HG03354 (cell line): ENCODE data around the gene HEXA.
"Not testable (repeated sequence)": the region's sequence is repeated elsewhere in the genome, so short reads cannot be mapped to it uniquely, and the experiment has no call there.

Experiments
- ATAC-seq: cut with Tn5 transposase; IDR thresholded peaks from one replicate; pipeline ENCODE4 v1.9.1; 2021; ENCODE audit warnings: mild to moderate bottlenecking; ENCODE audit not compliant: unreplicated experiment, poor library complexity, severe bottlenecking

HEXA gene

DNA sequence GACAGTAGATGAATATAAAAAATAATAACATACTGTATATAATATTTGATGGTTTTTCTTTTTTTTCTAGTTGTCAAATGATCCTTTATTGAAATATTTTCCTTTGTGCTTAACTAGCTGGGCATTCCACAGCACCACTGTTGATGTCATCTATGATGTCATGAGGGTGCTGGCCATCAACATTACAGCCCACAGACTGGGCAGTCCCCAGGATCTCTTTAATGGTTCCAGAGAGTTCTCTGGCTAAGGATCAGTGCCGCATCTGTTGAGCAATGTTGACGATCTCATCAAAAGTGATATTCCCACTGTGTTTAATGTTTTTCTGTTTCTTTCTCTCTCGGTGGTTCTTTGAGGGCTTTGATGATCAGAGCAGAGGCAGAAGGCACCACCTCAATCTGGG lies 3.3 kb upstream of the HEXA start:
- not testable (repeated sequence) for ATAC-seq

GRCh38 chr15:72377331-72377730 lies 1.5 kb upstream of the HEXA start:
- ATAC-seq, result no peak

DNA sequence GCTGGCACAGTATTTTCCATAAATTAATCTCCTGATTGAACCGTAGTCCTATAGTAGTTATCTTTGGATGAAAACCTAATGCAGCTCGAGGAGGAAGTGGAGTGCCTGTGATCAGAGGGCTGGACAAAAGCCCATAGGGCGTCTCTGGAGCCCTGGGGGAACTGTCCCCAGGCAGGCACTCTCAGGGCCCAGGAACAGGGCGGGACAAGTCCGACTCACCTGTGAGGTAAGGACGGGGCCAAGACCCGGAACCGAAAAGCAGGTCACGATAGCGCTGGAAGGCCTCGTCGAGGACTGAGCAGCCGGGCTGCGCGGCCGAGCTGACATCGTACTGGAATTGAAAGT lies 341 bp downstream of the HEXA start:
- peak; percentile 51 for ATAC-seq

GRCh38 chr15:72372361-72372760 lies 3.5 kb downstream of the HEXA start:
- ATAC-seq, result no peak

GRCh38 chr15:72369964-72370363 lies 5.8 kb downstream of the HEXA start:
- no peak for ATAC-seq

GRCh38 chr15:72368899-72369298 lies 6.9 kb downstream of the HEXA start:
- ATAC-seq, result no peak

- ATAC-seq, result no peak
Observed at GRCh38 chr15:72368325-72368724, 7.5 kb downstream of the HEXA start.

DNA sequence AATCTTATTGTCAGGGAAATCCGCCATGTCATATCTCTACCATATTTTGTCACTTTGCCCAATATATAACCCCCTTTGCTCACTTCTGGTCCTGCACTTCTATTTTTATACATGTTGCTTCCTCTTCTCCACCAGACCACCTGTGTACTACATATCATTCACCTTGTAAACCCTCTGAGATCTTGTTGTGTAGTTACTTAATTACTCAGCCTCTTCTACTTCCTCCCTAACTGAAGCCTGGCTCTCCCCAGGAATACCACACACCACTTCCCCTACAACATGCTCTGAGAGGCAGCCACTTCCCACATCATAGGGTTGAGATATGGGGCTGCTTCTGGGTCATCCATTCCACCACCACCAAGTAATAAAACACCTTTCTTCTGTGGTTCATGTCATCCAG lies 10.0 kb downstream of the HEXA start:
- peak; percentile 87 for ATAC-seq

DNA sequence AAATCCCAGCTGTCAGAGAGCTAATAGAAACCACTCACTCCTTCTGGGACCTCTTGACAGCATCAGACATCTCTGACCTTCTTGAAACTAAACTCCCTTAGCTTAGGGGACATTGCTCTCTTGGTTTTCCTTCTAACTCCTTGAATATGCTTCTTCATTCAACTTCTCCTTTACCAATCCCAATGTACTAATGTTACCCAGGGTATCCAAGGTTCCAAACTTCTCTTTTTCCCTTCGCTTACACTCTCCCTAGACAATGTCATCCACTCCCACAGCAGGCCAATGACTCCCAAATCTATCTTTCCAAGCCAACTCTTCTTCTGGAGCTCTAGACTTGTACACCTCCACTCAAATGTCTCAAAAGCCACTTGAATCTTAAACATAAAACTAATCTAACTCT lies 14.6 kb downstream of the HEXA start:
- ATAC-seq, result no peak

- no peak for ATAC-seq
Observed at GRCh38 chr15:72358650-72359171, 17.1 kb downstream of the HEXA start.

GRCh38 chr15:72358121-72358520 lies 17.7 kb downstream of the HEXA start:
- ATAC-seq, result no peak

DNA sequence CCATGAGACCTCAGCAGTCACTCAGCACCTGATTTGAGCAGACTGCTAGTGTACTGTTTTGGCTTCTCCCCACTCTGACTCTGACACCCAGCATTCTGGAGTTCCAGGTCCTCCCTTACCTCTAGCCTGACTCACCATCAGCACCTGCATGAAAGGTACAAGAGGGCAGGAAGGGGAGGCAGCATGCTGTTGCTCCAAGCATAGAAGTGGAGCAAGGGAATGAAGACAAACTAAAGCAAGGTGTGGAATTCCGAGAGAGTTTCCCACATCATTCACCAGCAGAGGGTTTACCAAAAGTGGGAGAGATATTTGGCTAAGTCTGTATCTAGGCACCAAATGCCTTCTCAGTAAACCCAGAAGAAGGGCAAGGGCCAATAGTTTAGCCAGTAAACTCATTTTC lies 21.3 kb downstream of the HEXA start:
- no peak for ATAC-seq

GRCh38 chr15:72353266-72353665 lies 22.5 kb downstream of the HEXA start:
- ATAC-seq, result no peak

DNA sequence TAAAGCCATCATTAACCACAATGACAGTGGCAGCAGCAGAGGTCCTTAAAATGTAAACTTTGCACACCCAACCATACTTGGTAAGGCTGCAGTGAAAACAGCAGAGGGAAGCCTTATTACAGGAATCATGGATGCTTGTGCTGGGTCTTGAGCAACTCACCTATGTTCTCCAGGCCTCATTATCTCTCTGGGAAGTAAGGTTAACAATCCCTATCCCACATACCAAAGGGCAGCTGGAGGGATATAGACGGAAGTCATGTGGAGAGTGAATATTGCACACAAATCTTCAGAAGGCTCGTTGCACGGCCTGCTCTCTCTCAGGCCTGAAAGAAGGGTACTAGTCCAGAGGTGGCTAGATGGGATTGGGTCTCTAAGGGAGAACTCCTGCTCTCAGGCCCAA lies 30.0 kb downstream of the HEXA start:
- ATAC-seq, result no peak

- no peak for ATAC-seq
Observed at GRCh38 chr15:72345280-72345679, 30.5 kb downstream of the HEXA start.

- no peak for ATAC-seq
Observed at GRCh38 chr15:72344602-72345001, 31.2 kb downstream of the HEXA start.

DNA sequence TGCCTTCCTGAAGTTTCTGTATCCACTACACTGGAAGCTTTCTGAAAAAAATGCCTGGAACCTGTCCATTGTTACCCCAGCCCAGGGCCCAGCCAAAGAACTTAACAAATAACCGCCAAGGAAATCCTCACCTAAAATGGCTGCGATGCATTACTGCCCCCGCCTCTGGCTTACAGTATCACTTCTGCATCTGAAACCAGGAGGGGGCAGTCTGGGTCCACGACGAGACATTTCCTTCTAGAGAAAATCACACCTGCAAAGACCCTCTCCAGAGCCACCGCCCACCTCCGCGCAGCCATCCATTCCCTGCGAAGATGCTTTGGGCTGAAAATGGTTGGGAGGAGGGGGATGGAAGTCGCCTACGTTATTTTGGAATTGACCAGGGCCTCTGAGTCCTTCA lies 33.4 kb downstream of the HEXA start:
- ATAC-seq, result no peak

- no peak for ATAC-seq
Observed at GRCh38 chr15:72341361-72341760, 34.5 kb downstream of the HEXA start.

GRCh38 chr15:72340366-72340765 lies 35.4 kb downstream of the HEXA start:
- ATAC-seq, result no peak

DNA sequence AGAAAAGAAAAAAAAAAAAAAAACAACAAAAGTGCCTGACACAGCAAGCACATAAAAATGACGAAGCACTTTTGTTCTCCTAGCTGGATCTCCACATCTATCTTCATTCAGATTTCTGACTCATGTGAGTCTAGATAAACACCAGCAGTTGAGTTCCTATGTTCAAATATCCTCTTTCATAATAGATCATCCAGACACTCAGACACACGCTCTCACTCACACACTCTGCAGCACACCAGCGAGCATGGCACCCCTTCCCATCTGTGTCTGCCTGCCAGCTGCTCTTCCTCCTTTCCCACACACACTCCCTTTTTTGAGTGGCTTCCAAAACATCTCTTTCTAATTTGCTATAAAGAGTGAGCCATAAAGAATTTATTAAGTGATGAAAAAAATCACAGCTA lies 36.0 kb downstream of the HEXA start:
- ATAC-seq, result no peak

DNA sequence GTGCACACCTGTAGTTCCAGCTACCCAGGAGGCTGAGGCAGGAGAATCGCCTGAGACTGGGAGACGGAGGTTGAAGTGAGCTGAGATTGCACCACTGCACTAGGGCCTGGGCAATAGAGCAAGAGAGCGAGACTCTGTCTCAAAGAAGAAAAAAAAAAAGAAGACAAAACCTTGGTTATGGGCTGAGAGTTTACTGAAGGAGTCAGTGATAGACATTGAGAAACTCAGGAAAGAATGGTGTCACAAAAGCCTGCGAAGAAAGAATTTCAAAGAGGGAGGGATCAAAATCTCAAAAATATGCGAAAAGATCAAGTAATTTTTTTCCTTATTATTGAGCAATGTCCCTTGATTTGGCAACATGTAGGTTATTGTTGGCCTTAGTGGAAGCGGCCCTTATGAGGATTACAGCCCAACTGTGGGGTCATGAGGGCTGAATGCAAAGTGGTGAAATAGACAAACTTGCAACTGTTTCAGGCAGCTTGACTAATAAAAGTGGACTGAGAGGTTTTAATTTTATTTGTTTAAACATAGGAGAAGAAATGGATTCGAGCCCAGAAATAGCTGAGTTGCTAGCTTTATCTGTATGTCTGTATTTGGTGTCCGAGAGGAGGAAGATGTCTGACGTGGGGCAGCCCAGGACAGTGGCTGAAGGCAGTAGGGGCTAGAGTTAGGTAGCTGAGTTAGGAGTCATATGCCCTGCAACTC lies 37.0 kb downstream of the HEXA start:
- ATAC-seq, result no peak

DNA sequence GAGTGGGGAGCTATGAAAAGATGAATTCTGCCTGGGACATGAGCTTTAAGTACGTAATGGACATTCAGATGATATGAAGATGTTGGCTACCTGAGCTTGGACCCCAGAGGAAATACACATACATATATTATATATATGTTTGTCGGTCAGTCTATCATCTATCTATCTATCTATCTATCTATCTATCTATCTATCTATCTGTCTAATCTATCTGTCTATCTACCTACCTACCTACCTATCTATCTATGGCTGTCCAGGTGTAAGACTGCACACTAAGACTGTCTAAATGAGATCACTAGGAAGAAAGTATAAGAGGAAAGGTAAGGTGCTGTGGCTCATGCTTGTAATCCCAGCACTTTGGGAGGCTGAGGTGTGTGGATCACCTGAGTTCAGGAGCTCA lies 37.7 kb downstream of the HEXA start:
- no peak for ATAC-seq
